ENCODE data around the gene SPATS2.

DNA sequence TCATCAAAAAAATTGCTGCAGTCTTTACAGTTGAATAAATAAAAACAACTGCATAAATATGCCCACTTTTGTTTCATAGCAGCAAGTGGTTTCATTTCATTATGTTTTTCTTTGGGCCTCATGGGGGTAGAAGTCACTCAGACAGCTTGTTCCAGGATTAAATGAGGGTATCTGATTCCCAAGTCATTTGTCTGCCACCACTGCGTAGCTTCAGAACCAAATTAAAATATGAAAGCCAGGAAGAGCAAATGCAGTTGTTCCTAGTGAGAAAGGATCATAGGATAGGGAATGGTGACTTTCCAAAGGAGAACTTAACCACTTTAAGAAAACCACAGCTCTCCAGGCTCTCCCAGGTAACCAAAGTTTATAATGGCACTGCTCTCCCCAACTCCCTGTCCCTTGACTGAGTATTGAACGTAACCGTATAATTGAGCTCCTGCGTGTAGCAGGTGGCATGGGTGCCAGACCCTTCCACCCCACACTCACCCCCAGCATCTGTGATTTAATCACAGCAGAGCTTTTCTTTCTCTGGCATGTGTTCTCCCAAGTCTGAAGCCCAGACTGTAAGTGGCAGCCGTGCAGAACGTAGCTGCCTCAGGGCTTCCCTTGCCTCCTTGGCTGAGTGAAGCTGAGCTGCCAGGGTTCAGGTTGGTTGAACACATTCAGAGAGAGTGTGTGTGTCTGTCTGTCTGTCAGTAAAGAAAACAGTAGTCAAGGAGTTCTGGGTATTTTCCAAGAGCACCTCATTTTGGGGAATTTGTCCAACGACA lies 160.3 kb downstream of the SPATS2 start:
- TF ChIP-seq CTCF (IDR thresholded peaks at IDR 0.05; ENCODE audit: insufficient read depth, low read depth, low read length) (no peak), EZH2 (IDR thresholded peaks at IDR 0.05; ENCODE audit: insufficient read depth, low read length) (no peak)
